Astrocyte (in vitro differentiated cells and primary cell): Measurements from ENCODE around the gene NDOR1.

Source experiments
- EZH2 ChIP-seq: IDR thresholded peaks from 2 replicates; pipeline ENCODE4 v1.6.1; 2012; ENCODE audit warnings: mild to moderate bottlenecking, low read length, inconsistent platforms; ENCODE audit not compliant: insufficient read depth
- TF ChIP-seq, protein P1 (sequence below): IDR thresholded peaks from 2 replicates; pipeline ENCODE4 v1.5.1; 2011; ENCODE audit warnings: low read depth, mild to moderate bottlenecking, inconsistent platforms, low read length, moderate library complexity; ENCODE audit not compliant: insufficient read depth

DNA sequence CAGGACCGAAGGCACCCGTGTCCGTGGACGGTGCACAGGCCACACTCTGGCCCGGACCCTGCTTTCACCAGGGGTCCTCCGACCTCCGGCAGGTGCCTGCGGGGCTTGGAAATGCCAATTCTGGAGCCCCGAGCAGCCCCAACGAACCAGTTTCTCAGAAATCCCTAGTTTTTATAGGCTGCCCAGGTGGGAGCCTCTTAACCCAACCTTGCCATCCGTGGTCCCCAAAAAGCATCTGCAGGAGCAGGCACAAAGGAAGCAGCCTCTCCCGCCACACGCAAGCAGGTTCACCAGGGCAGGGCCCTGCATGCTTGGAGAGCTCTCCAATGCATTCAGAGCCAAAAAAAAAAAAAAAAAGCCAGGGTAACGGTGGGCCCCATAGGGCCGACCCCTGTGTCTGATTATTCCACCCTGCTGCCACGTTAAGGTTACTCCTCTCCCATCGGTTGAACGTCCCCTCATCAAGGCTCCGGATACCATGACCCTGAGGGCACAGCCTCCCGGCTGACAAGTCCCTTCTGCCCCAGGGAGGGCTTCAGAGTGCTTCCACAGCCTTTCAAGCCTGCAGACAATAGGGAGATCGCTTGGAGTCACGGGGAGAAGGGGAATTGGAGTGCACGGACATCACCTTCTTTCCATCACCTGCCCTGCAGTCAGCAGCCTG lies 4.2 kb upstream of the NDOR1 start:
- TF ChIP-seq, protein P1, sequence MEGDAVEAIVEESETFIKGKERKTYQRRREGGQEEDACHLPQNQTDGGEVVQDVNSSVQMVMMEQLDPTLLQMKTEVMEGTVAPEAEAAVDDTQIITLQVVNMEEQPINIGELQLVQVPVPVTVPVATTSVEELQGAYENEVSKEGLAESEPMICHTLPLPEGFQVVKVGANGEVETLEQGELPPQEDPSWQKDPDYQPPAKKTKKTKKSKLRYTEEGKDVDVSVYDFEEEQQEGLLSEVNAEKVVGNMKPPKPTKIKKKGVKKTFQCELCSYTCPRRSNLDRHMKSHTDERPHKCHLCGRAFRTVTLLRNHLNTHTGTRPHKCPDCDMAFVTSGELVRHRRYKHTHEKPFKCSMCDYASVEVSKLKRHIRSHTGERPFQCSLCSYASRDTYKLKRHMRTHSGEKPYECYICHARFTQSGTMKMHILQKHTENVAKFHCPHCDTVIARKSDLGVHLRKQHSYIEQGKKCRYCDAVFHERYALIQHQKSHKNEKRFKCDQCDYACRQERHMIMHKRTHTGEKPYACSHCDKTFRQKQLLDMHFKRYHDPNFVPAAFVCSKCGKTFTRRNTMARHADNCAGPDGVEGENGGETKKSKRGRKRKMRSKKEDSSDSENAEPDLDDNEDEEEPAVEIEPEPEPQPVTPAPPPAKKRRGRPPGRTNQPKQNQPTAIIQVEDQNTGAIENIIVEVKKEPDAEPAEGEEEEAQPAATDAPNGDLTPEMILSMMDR = no peak
- TF ChIP-seq EZH2 = no peak
